ENCODE results near the gene EFHC2. TPM values are rescaled to one million over a fixed set of nuclear protein-coding genes. Genes with fewer than 3 reads are reported as not detected.

EFHC2 gene
- total RNA-seq, 1 experiment from 2014 or later: 1.1 TPM

DNA sequence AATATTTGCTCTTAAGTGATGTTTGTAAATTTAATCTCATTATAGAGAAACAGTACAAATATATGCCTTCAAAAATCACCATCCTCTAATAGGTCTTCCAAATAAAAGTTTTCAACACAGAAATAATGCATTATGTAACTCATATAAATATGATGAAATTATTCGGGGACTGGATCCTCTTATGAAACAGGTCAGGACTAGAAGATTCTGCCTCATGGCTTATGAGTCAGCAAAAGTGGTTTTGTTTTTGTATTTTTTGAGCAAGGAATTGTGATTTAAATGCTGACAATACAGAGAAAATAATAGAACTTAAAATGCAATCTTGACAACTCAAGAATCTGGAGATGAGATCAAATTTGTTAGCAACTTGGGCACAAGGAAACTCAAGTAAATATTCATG, 190.6 kb downstream of the EFHC2 start:
- Histone ChIP-seq H4K20me1 (ENCODE audit: control insufficient read depth, insufficient read depth, insufficient read length) (no peaks in the 10 kb centered on the region), H3K79me2 (ENCODE audit: insufficient read depth, low read length) (no peaks in the 10 kb centered on the region), H3K23ac (ENCODE audit: insufficient read length, low read depth, low read length) (no peak overlapping the region), H3K4ac (ENCODE audit: low read depth, low read length) (no peak overlapping the region), H2BK12ac (ENCODE audit: insufficient read length, low read depth, low read length) (no peak overlapping the region), H3K14ac (ENCODE audit: insufficient read depth, low read length) (no peak overlapping the region), H3K27ac (ENCODE audit: insufficient read length, low read depth, low read length) (no peak overlapping the region), H4K5ac (ENCODE audit: insufficient read length, low read depth, low read length) (no peak overlapping the region), H2BK20ac (ENCODE audit: low read depth, low read length, poor library complexity, severe bottlenecking) (no peak overlapping the region), H2BK15ac (ENCODE audit: low read depth, low read length) (no peak overlapping the region), H3K79me1 (ENCODE audit: insufficient read depth, low read depth, low read length, poor library complexity, severe bottlenecking) (no peaks in the 10 kb centered on the region), H3K4me2 (ENCODE audit: insufficient read depth, insufficient read length, low read length) (no peak overlapping the region), H3K9ac (ENCODE audit: extremely low read depth, insufficient read length, low read length) (no peak overlapping the region), H3K4me1 (ENCODE audit: insufficient read depth, low read length) (no peaks in the 10 kb centered on the region), H4K91ac (ENCODE audit: insufficient read length, low read depth, low read length) (no peak overlapping the region), H2BK5ac (ENCODE audit: insufficient read length, low read length) (no peak overlapping the region), H3K27me3 (ENCODE audit: insufficient read depth, low read length) (no peaks in the 10 kb centered on the region), H3K18ac (ENCODE audit: insufficient read length, low read depth, low read length) (no peak overlapping the region), H2AFZ (ENCODE audit: low read length) (no peak overlapping the region), H4K8ac (replicated peaks; ENCODE audit: insufficient read length, low read depth, low read length) (no peak overlapping the region), H2AK5ac (ENCODE audit: insufficient read length, low read length) (no peak overlapping the region), H2BK120ac (ENCODE audit: low read depth, low read length, poor library complexity, severe bottlenecking) (no peak overlapping the region), H3K56ac (ENCODE audit: insufficient read length, low read depth, low read length) (no peak overlapping the region), H3K23me2 (ENCODE audit: insufficient read length, low read depth, low read length, poor library complexity, severe bottlenecking) (no peaks in the 10 kb centered on the region), H3K9me3 (ENCODE audit: control insufficient read depth, low read depth, low read length) (peaks cover 36% of the 10 kb centered on the region), H3T11ph (ENCODE audit: low read length) (no peak overlapping the region)
- peaks cover 0 to 18% (median 0%) of the 10 kb centered on the region in 3 experiments; a peak in 3 of 7 replicates for H3K36me3 Mint-ChIP-seq (ENCODE audit: insufficient read depth in 1 of 3, low read depth in 3 of 3)
- no peak overlapping the region for H3K27ac Mint-ChIP-seq
- no peak for DNase-seq
- H3K4me1 Mint-ChIP-seq: peaks cover 4 to 6% of the 10 kb centered on the region in 2 experiments
- H3K9me3 Mint-ChIP-seq: peaks cover 56 to 66% of the 10 kb centered on the region in 2 experiments
- no peak overlapping the region for H3K4me3 Mint-ChIP-seq
- whole genome bisulfite sequencing (ENCODE audit: extremely low coverage, insufficient read length, low lambda C conversion rate): no CpG with 5 or more reads among the region's 1 CpG
- TF ChIP-seq, protein P1, sequence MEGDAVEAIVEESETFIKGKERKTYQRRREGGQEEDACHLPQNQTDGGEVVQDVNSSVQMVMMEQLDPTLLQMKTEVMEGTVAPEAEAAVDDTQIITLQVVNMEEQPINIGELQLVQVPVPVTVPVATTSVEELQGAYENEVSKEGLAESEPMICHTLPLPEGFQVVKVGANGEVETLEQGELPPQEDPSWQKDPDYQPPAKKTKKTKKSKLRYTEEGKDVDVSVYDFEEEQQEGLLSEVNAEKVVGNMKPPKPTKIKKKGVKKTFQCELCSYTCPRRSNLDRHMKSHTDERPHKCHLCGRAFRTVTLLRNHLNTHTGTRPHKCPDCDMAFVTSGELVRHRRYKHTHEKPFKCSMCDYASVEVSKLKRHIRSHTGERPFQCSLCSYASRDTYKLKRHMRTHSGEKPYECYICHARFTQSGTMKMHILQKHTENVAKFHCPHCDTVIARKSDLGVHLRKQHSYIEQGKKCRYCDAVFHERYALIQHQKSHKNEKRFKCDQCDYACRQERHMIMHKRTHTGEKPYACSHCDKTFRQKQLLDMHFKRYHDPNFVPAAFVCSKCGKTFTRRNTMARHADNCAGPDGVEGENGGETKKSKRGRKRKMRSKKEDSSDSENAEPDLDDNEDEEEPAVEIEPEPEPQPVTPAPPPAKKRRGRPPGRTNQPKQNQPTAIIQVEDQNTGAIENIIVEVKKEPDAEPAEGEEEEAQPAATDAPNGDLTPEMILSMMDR (conservative IDR thresholded peaks at IDR 0.05): no peak
- H3K27me3 Mint-ChIP-seq (ENCODE audit: low read depth): no peaks in the 10 kb centered on the region
